Hematopoietic multipotent progenitor cell treated with erythropoietin and hydrocortisone succinate and interleukin-3 and kit ligand, for 6 days (in vitro differentiated cells): ENCODE data around the gene ATIC.

Source experiments
- DNase-seq: peaks from one replicate; pipeline ENCODE4 v3.0.0-alpha.2; 2015

ATIC gene

GRCh38 chr2:215316336-215316735, 4.5 kb downstream of the ATIC start:
- no peak for DNase-seq

GRCh38 chr2:215319500-215319899, 7.6 kb downstream of the ATIC start:
- no peak for DNase-seq

- DNase-seq: no peak
These were observed 8.2 kb downstream of the ATIC start for GRCh38 chr2:215320102-215320501.

- DNase-seq: no peak
These were observed 8.8 kb downstream of the ATIC start for GRCh38 chr2:215320679-215321078.

- no peak for DNase-seq
These were observed 13.0 kb downstream of the ATIC start for GRCh38 chr2:215324811-215325210.

- no peak for DNase-seq
These were observed 16.2 kb downstream of the ATIC start for GRCh38 chr2:215328066-215328465.

GRCh38 chr2:215332872-215333595, 21.2 kb downstream of the ATIC start:
- no peak for DNase-seq

- DNase-seq: no peak
These were observed 27.2 kb downstream of the ATIC start for GRCh38 chr2:215338883-215339679.

- no peak for DNase-seq
These were observed 36.0 kb downstream of the ATIC start for GRCh38 chr2:215347878-215348277.

GRCh38 chr2:215352602-215353001, 40.7 kb downstream of the ATIC start:
- no peak for DNase-seq

GRCh38 chr2:215354771-215355695, 43.2 kb downstream of the ATIC start:
- DNase-seq: no peak

GRCh38 chr2:215355801-215356200, 43.9 kb downstream of the ATIC start:
- DNase-seq: no peak

GRCh38 chr2:215356334-215356947, 44.6 kb downstream of the ATIC start:
- no peak for DNase-seq

GRCh38 chr2:215356948-215357461, 45.1 kb downstream of the ATIC start:
- no peak for DNase-seq

- DNase-seq: no peak
These were observed 45.8 kb downstream of the ATIC start for GRCh38 chr2:215357660-215358059.

GRCh38 chr2:215358312-215358845, 46.5 kb downstream of the ATIC start:
- DNase-seq: no peak

- no peak for DNase-seq
These were observed 47.2 kb downstream of the ATIC start for GRCh38 chr2:215358891-215359575.

GRCh38 chr2:215359576-215359922, 47.7 kb downstream of the ATIC start:
- DNase-seq: no peak

- peak; percentile 23 for DNase-seq
These were observed 48.2 kb downstream of the ATIC start for GRCh38 chr2:215360059-215360458.

- no peak for DNase-seq
These were observed 48.7 kb downstream of the ATIC start for GRCh38 chr2:215360596-215360995.

- no peak for DNase-seq
These were observed 49.5 kb downstream of the ATIC start for GRCh38 chr2:215361211-215361875.
